Loucy (cell line): ENCODE results near the gene TTLL12.

Experiments
- H2AFZ ChIP-seq: fragments of 200-600 bp; sonication (generic); 2 replicates; pipeline ENCODE4 v1.6.0; 2016; ENCODE audit warnings: antibody characterized with exemption, mild to moderate bottlenecking, low read length, moderate library complexity
- H3F3A ChIP-seq: fragments of 200-600 bp; 2 replicates; pipeline ENCODE4 v1.6.0; 2016; ENCODE audit warnings: antibody characterized with exemption, low read depth, mild to moderate bottlenecking
- H3K27me3 ChIP-seq: fragments of 200-600 bp; sonication (generic); 2 replicates; pipeline ENCODE4 v1.6.1; 2014; ENCODE audit warnings: low read length, mild to moderate bottlenecking; ENCODE audit not compliant: insufficient read depth, poor library complexity, severe bottlenecking
- H3K36me3 ChIP-seq: fragments of 200-600 bp; sonication (generic); 2 replicates; pipeline ENCODE4 v1.6.1; 2016; ENCODE audit warnings: low read length; ENCODE audit not compliant: insufficient read depth
- H3K4me1 ChIP-seq: fragments of 200-600 bp; sonication (generic); 2 replicates; pipeline ENCODE4 v1.5.1; 2014; ENCODE audit warnings: low read length, mild to moderate bottlenecking; ENCODE audit not compliant: insufficient read depth, poor library complexity, severe bottlenecking
- H3K4me2 ChIP-seq: fragments of 200-600 bp; sonication (generic); 2 replicates; pipeline ENCODE4 v1.6.0; 2014; ENCODE audit warnings: antibody characterized with exemption, low read length, low read depth, mild to moderate bottlenecking; ENCODE audit not compliant: poor library complexity, severe bottlenecking
- H3K4me3 ChIP-seq: fragments of 200-600 bp; sonication (generic); 2 replicates; pipeline ENCODE4 v1.5.1; 2014; ENCODE audit warnings: low read length, mild to moderate bottlenecking, mixed read lengths; ENCODE audit not compliant: poor library complexity, severe bottlenecking
- H3K79me2 ChIP-seq: fragments of 200-600 bp; sonication (generic); 2 replicates; pipeline ENCODE4 v1.6.1; 2014; ENCODE audit warnings: low read length; ENCODE audit not compliant: insufficient read depth
- H3K9ac ChIP-seq: fragments of 200-600 bp; sonication (generic); 2 replicates; pipeline ENCODE4 v1.6.0; 2014; ENCODE audit warnings: mild to moderate bottlenecking, low read depth, low read length, moderate library complexity; ENCODE audit not compliant: poor library complexity, severe bottlenecking
- H3K9me2 ChIP-seq: fragments of 200-600 bp; sonication (generic); replicated peaks from 2 replicates; pipeline ENCODE4 v1.6.1; 2016; ENCODE audit warnings: low read depth, low read length, mixed read lengths
- H3K9me3 ChIP-seq: fragments of 200-600 bp; sonication (generic); 2 replicates; pipeline ENCODE4 v1.6.1; 2014; ENCODE audit warnings: mild to moderate bottlenecking, antibody characterized with exemption, low read length, low read depth; ENCODE audit not compliant: insufficient read depth
- H4K20me1 ChIP-seq: fragments of 200-600 bp; sonication (generic); 2 replicates; pipeline ENCODE4 v1.6.0; 2014; ENCODE audit warnings: antibody characterized with exemption, low read length, mild to moderate bottlenecking; ENCODE audit not compliant: insufficient read depth, poor library complexity, severe bottlenecking
- EZH2phosphoT487 ChIP-seq: fragments of 200-600 bp; IDR thresholded peaks from 2 replicates; pipeline ENCODE4 v1.6.1; 2018; ENCODE audit warnings: antibody characterized with exemption, mild to moderate bottlenecking, moderate library complexity, borderline replicate concordance
- TF ChIP-seq, protein P1 (sequence below): fragments of 200-600 bp; sonication (generic); conservative IDR thresholded peaks from 2 replicates; pipeline ENCODE4 v1.5.1; 2014; ENCODE audit warnings: mild to moderate bottlenecking, antibody characterized with exemption, low read length

TTLL12 gene

DNA sequence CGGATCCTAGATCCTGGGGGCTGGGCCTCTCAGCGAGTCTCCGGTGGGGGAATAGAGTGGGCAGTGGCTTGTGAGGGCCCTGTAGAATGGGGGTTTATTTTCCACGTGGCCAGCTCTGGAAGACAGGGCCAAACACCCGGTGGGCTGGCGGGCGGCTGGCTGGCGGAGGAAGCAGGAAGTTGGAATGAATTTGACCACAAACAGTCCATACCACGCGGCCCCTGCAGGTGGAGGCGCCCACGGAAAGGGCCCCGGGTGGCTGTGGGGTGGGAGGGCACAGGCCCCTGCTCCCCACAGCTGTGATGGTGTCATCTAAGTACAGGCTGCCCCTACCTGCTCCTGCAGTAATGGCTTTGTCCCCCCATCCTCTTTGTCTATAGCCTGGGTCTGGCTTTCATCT, 58.8 kb downstream of the TTLL12 start:
- H3K4me3 ChIP-seq, result no peak overlapping the region
- no peak overlapping the region for H3K4me2 ChIP-seq
- no peaks in the 10 kb centered on the region for H3K9me3 ChIP-seq
- H3K4me1 ChIP-seq, result peaks cover 17% of the 10 kb centered on the region
- no peaks in the 10 kb centered on the region for H4K20me1 ChIP-seq
- no peaks in the 10 kb centered on the region for H3K9me2 ChIP-seq
- no peaks in the 10 kb centered on the region for H3K79me2 ChIP-seq
- no peaks in the 10 kb centered on the region for H3F3A ChIP-seq
- no peak overlapping the region for H2AFZ ChIP-seq
- TF ChIP-seq, protein P1, sequence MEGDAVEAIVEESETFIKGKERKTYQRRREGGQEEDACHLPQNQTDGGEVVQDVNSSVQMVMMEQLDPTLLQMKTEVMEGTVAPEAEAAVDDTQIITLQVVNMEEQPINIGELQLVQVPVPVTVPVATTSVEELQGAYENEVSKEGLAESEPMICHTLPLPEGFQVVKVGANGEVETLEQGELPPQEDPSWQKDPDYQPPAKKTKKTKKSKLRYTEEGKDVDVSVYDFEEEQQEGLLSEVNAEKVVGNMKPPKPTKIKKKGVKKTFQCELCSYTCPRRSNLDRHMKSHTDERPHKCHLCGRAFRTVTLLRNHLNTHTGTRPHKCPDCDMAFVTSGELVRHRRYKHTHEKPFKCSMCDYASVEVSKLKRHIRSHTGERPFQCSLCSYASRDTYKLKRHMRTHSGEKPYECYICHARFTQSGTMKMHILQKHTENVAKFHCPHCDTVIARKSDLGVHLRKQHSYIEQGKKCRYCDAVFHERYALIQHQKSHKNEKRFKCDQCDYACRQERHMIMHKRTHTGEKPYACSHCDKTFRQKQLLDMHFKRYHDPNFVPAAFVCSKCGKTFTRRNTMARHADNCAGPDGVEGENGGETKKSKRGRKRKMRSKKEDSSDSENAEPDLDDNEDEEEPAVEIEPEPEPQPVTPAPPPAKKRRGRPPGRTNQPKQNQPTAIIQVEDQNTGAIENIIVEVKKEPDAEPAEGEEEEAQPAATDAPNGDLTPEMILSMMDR, result no peak
- TF ChIP-seq EZH2phosphoT487, result no peak
- H3K9ac ChIP-seq, result no peak overlapping the region
- peaks cover 5% of the 10 kb centered on the region; the same call in 1 of the 2 replicates for H3K36me3 ChIP-seq
- H3K27me3 ChIP-seq, result no peaks in the 10 kb centered on the region

DNA sequence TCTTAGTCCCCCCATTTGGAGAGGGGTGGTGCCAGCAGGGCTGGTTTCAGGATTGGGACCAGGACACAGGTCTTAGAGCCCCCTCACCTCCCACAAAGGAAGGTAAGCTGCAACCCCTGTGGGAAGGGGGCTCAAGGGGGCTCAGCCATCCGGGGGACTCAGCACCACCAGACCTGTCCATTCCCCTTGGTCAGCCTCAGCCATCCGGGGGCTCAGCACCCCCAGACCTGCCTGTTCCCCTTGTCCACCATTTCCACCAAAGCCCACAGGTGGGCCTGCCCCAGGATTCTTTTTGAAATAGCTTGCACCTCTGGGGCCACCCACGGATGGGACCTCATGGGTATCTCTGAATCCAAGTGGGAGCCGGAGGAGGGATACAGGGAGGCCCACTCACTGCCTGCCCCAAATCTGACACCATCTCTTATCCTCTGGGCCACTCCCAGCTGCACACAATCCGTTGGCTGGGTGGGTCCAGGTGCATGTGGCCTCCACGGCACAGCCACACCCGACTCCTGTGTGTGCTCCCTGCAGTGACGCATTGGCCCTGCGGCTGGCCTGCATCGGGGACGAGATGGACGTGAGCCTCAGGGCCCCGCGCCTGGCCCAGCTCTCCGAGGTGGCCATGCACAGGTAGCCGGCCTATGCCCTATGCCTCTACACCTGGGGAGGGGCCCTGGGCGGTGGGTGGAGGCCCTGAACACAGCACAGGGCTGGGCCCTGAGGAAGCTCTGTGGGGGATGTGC, 59.6 kb downstream of the TTLL12 start:
- no peak overlapping the region for H3K4me3 ChIP-seq
- H3K27me3 ChIP-seq, result no peaks in the 10 kb centered on the region
- no peaks in the 10 kb centered on the region for H3K9me2 ChIP-seq
- no peak overlapping the region for H3K4me2 ChIP-seq
- no peaks in the 10 kb centered on the region for H3K79me2 ChIP-seq
- H3F3A ChIP-seq, result no peaks in the 10 kb centered on the region
- peaks cover 17% of the 10 kb centered on the region for H3K4me1 ChIP-seq
- H4K20me1 ChIP-seq, result no peaks in the 10 kb centered on the region
- H3K9ac ChIP-seq, result no peak overlapping the region
- peaks cover 5% of the 10 kb centered on the region; the same call in 1 of the 2 replicates for H3K36me3 ChIP-seq
- no peaks in the 10 kb centered on the region for H3K9me3 ChIP-seq
- H2AFZ ChIP-seq, result no peak overlapping the region
- no peak for TF ChIP-seq EZH2phosphoT487
- TF ChIP-seq, protein P1, result no peak

DNA sequence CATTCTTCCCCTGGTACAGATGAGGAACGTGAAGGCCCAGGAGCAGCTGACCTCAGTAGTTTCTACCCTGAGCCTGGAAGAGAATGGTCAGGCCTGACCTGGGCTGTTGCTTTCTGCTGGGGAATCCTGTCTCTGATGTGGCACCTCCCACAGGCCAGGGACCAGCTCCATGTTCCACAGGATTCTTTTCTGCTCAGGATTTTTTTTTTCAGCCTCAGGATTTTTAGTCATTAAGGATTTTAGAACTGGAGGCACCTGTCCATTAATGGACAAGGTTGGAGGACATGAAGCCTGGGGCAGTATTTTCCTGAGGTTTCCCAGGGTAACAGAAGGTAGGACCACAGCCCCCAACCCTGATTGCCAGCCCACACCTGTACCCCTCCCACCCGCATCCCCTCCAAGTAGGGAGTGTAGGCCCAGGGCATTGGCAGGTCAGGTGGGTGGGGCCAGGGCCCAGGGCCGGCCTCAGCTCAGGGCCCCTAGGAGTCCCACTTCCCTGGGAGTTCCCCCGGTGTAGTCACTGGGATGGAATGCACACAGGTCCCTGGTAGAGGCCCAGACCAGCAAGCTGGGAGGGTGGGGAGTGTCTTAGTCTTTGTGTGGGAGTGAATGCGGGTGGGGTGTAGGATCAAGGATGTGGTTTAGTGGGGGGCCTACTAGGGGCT, 60.3 kb downstream of the TTLL12 start:
- TF ChIP-seq EZH2phosphoT487, result no peak
- TF ChIP-seq, protein P1, result no peak
- H2AFZ ChIP-seq, result no peak overlapping the region
- no peak overlapping the region for H3K4me3 ChIP-seq
- no peaks in the 10 kb centered on the region for H3K27me3 ChIP-seq
- H3F3A ChIP-seq, result no peaks in the 10 kb centered on the region
- H3K9me2 ChIP-seq, result no peaks in the 10 kb centered on the region
- no peak overlapping the region for H3K4me2 ChIP-seq
- no peaks in the 10 kb centered on the region for H4K20me1 ChIP-seq
- no peak overlapping the region for H3K9ac ChIP-seq
- no peaks in the 10 kb centered on the region for H3K9me3 ChIP-seq
- peaks cover 3% of the 10 kb centered on the region; the same call in 1 of the 2 replicates for H3K36me3 ChIP-seq
- no peaks in the 10 kb centered on the region for H3K79me2 ChIP-seq
- H3K4me1 ChIP-seq, result peaks cover 17% of the 10 kb centered on the region
